Erythroblast (primary cell): ENCODE results near the gene TRPM3.

Experiments used
- GATA1 ChIP-seq: IDR thresholded peaks from 2 replicates; pipeline ENCODE4 v1.6.1; 2011; ENCODE audit warnings: low read depth, mild to moderate bottlenecking, control low read depth, low read length, moderate library complexity
- POLR2A ChIP-seq: IDR thresholded peaks from 2 replicates; pipeline ENCODE4 v1.6.1; 2011; ENCODE audit warnings: mild to moderate bottlenecking, low read length

- TF ChIP-seq POLR2A: no peak
- TF ChIP-seq GATA1: no peak
Measured at GRCh38 chr9:70517926-70518610, 603.4 kb downstream of the TRPM3 start.
